ENCODE measurements around the gene MPZL1. TPM values are rescaled to one million over a fixed set of nuclear protein-coding genes. Genes with fewer than 3 reads are reported as not detected.
A peak's percentile ranks its signal among the peaks of the same experiment; 100 is the strongest.

The MPZL1 gene
- polyA plus RNA-seq, 3 donors: 23.1 to 63.6 (median 61.8) TPM

GRCh38 chr1:167820684-167821355, 99.0 kb downstream of the MPZL1 start:
- Histone ChIP-seq H2AFZ (ENCODE audit: insufficient read depth, low read depth, low read length, poor library complexity, severe bottlenecking) (no peak overlapping the region), H3K27ac (ENCODE audit: low read depth in 1 of 2, low read length in 2 of 2) (no peak overlapping the region), H3K9me3 (replicated peaks in 1 of 2; ENCODE audit: control insufficient read depth in 1 of 2, insufficient read depth in 1 of 2, low read length in 2 of 2) (no peaks in the 10 kb centered on the region), H3K4me1 (ENCODE audit: control insufficient read depth in 1 of 2, insufficient read depth in 2 of 2, low read length in 2 of 2) (peaks cover 0 to 5% of the 10 kb centered on the region in 2 donors), H3K27me3 (ENCODE audit: control insufficient read depth in 2 of 2, insufficient read depth in 2 of 2, low read length in 2 of 2) (peaks cover 0 to 3% of the 10 kb centered on the region in 2 donors), H4K20me1 (ENCODE audit: insufficient read depth, low read length) (no peaks in the 10 kb centered on the region), H3K4me3 (replicated peaks in 1 of 3; ENCODE audit: low read depth in 2 of 3, low read length in 3 of 3) (no peak overlapping the region), H3K9ac (ENCODE audit: insufficient read depth, low read length, poor library complexity, severe bottlenecking) (no peak overlapping the region), H3K4me2 (replicated peaks; ENCODE audit: extremely low read depth, low read length, poor library complexity, severe bottlenecking) (no peak overlapping the region), H3K36me3 (replicated peaks in 1 of 2; ENCODE audit: control insufficient read depth in 1 of 2, insufficient read depth in 2 of 2, low read length in 2 of 2) (no peaks in the 10 kb centered on the region), H3K79me2 (ENCODE audit: insufficient read depth, low read length) (no peaks in the 10 kb centered on the region)
- Mint-ChIP-seq H3K4me3 (no peak overlapping the region), H3K27me3 (ENCODE audit: low read depth in 3 of 3) (peaks cover 0 to 10% (median 3%) of the 10 kb centered on the region in 3 donors), H3K36me3 (peaks cover 0 to 2% of the 10 kb centered on the region in 2 donors), H3K9me3 (peaks cover 0 to 4% (median 2%) of the 10 kb centered on the region in 7 donors), H3K4me1 (peaks cover 5% of the 10 kb centered on the region), H3K27ac (peak overlapping the region in 1 of 7 donors; percentile 13)
- intact Hi-C loops (cut with micrococcal nuclease): no loop called here
- no peak for DNase-seq
- no peak for TF ChIP-seq CTCF (IDR thresholded peaks at IDR 0.05)
- WGBS (ENCODE audit: insufficient coverage): 60% methylated on average over 1 of the region's 12 CpGs

- no peaks in the 10 kb centered on the region for H3K9me3 ChIP-seq (replicated peaks in 1 of 2; ENCODE audit: control insufficient read depth in 1 of 2, insufficient read depth in 1 of 2, low read length in 2 of 2)
- WGBS (ENCODE audit: insufficient coverage): 100% methylated on average over 5 of the region's 6 CpGs
- peaks cover 0 to under 1% (median 0%) of the 10 kb centered on the region in 7 donors for H3K9me3 Mint-ChIP-seq
- no peaks in the 10 kb centered on the region for H4K20me1 ChIP-seq (ENCODE audit: insufficient read depth, low read length)
- no peak overlapping the region for H3K27ac ChIP-seq (ENCODE audit: low read depth in 1 of 2, low read length in 2 of 2)
- no peak overlapping the region for H3K27ac Mint-ChIP-seq
- H3K4me3 ChIP-seq (replicated peaks in 1 of 3; ENCODE audit: low read depth in 2 of 3, low read length in 3 of 3): no peak overlapping the region
- DNase-seq: no peak
- no peak overlapping the region for H3K9ac ChIP-seq (ENCODE audit: insufficient read depth, low read length, poor library complexity, severe bottlenecking)
- H3K4me2 ChIP-seq (replicated peaks; ENCODE audit: extremely low read depth, low read length, poor library complexity, severe bottlenecking): no peak overlapping the region
- TF ChIP-seq CTCF (IDR thresholded peaks at IDR 0.05): no peak
- H3K27me3 Mint-ChIP-seq (ENCODE audit: low read depth in 3 of 3): peaks cover 0 to 10% (median 3%) of the 10 kb centered on the region in 3 donors
- no peaks in the 10 kb centered on the region for H3K36me3 ChIP-seq (replicated peaks in 1 of 2; ENCODE audit: control insufficient read depth in 1 of 2, insufficient read depth in 2 of 2, low read length in 2 of 2)
- no peak overlapping the region for H3K4me3 Mint-ChIP-seq
- peaks cover 0 to 5% of the 10 kb centered on the region in 2 donors for H3K4me1 ChIP-seq (ENCODE audit: control insufficient read depth in 1 of 2, insufficient read depth in 2 of 2, low read length in 2 of 2)
- H3K36me3 Mint-ChIP-seq: peaks cover 0 to 2% of the 10 kb centered on the region in 2 donors
- no peak overlapping the region for H2AFZ ChIP-seq (ENCODE audit: insufficient read depth, low read depth, low read length, poor library complexity, severe bottlenecking)
- peaks cover 0 to 3% of the 10 kb centered on the region in 2 donors for H3K27me3 ChIP-seq (ENCODE audit: control insufficient read depth in 2 of 2, insufficient read depth in 2 of 2, low read length in 2 of 2)
- no peaks in the 10 kb centered on the region for H3K79me2 ChIP-seq (ENCODE audit: insufficient read depth, low read length)
- H3K4me1 Mint-ChIP-seq: peaks cover 5% of the 10 kb centered on the region
- intact Hi-C loops (cut with micrococcal nuclease): no loop called here
Measured at GRCh38 chr1:167821356-167821685, 99.5 kb downstream of the MPZL1 start.
